ENCODE measurements around the gene ASCC1. TPM values are rescaled to one million over a fixed set of nuclear protein-coding genes. Genes with fewer than 3 reads are reported as not detected.

ASCC1 gene
- total RNA-seq, 3 donors from 2014 or later (not counting 1 experiment from before 2014, with no cell fraction given), result 26.0 to 35.2 (median 29.3) TPM

GRCh38 chr10:72088889-72089575, 127.0 kb downstream of the ASCC1 start:
- Mint-ChIP-seq H3K36me3 (no peaks in the 10 kb centered on the region), H3K27me3 (ENCODE audit: low read depth in 2 of 2) (peaks cover 0 to 3% of the 10 kb centered on the region in 2 donors), H3K4me3 (peak overlapping the region; percentile 99), H3K27ac (peak overlapping the region; percentile 94 to 96), H3K9me3 (no peaks in the 10 kb centered on the region), H3K4me1 (peaks cover 47 to 52% of the 10 kb centered on the region in 2 donors)
- intact Hi-C loops (cut with micrococcal nuclease), result loop anchor here (5.0 kb wide), 2 partner anchors 42 to 128 kb away; partner anchors contain the start of genes ANAPC16 and ASCC1
- Histone ChIP-seq H3K9me3 (ENCODE audit: control insufficient read depth, insufficient read depth, low read length) (no peaks in the 10 kb centered on the region), H3K4me1 (ENCODE audit: control insufficient read depth, insufficient read depth, low read length) (peaks cover 46% of the 10 kb centered on the region), H3K27me3 (ENCODE audit: control insufficient read depth, insufficient read depth, low read length) (no peaks in the 10 kb centered on the region), H3K4me3 (ENCODE audit: low read length) (peak overlapping the region; percentile 80), H3K36me3 (ENCODE audit: control insufficient read depth, insufficient read depth, low read length) (no peaks in the 10 kb centered on the region), H3K27ac (ENCODE audit: low read length) (peak overlapping the region; percentile 89)
- 21% methylated on average over 13 of the region's 14 CpGs for WGBS (ENCODE audit: insufficient coverage)
- no peak for TF ChIP-seq CTCF (IDR thresholded peaks at IDR 0.05)
- peak in 1 of 2 donors; percentile 78 for DNase-seq
- peak; percentile 33 to 43 (median 41) for ATAC-seq

DNA sequence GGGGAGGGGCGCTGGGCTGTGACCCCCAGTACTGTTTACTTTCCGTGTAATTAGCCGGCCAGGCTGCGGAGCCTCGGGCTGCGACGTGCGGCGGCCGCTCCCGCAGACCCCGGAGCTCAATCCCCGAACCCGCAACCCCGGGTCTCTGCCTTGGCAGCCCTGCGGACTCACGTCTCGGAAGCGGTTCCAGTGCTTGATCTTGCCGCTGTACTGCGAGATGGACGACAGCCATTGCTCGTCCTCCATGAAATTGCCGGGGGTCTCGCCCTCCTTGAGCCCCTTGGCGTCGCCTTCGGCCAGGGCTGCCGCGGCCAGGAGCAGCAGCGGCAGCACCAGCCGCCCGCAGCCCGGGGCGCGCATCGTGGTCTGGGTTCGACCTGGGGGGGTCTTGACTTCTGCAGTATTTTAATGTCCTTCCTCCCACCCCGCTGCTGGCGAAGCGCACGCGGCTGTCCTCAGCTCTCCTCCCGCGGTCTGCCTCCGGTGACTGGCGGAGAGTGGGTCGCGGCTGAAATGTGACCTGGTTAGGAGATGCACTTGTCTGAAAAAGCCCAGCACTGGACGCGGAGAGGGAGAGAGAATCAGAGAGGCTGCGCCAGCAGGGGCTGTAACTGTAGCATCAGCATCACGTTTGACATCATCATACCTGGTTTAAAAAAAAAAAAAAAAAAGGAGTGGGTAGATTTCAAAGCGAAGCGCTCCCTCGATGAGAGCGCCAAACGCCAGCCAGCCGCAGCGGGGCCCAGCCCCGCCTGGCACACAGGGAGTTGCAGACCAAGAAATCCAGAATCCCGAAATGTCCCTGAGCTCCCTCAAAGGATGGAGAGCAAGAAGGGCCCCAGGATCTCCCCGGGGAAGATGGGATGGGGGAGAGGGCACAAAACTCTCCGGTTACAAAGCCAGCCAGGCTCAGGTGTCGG, 127.8 kb downstream of the ASCC1 start, which contains the start of gene SPOCK2:
TSS of gene SPOCK2 (minus strand) at position 583 of the 920 bp plus-strand sequence. CDS start at position 360, 223 bp downstream.
- Mint-ChIP-seq H3K4me1 (peaks cover 55 to 60% of the 10 kb centered on the region in 2 donors), H3K27ac (peak within 1 kb of the TSS; percentile 94 to 96), H3K36me3 (no peaks in the 10 kb centered on the region), H3K4me3 (peak within 1 kb of the TSS; percentile 99), H3K9me3 (no peaks in the 10 kb centered on the region), H3K27me3 (ENCODE audit: low read depth in 2 of 2) (peaks cover 0 to 3% of the 10 kb centered on the region in 2 donors)
- Histone ChIP-seq H3K27me3 (ENCODE audit: control insufficient read depth, insufficient read depth, low read length) (no peaks in the 10 kb centered on the region), H3K4me1 (ENCODE audit: control insufficient read depth, insufficient read depth, low read length) (peaks cover 54% of the 10 kb centered on the region), H3K9me3 (ENCODE audit: control insufficient read depth, insufficient read depth, low read length) (no peaks in the 10 kb centered on the region), H3K4me3 (ENCODE audit: low read length) (peak within 1 kb of the TSS; percentile 80), H3K36me3 (ENCODE audit: control insufficient read depth, insufficient read depth, low read length) (no peaks in the 10 kb centered on the region), H3K27ac (ENCODE audit: low read length) (peak within 1 kb of the TSS; percentile 89)
- no peak for TF ChIP-seq CTCF (IDR thresholded peaks at IDR 0.05)
- under 1% methylated on average over 65 of the region's 65 CpGs for WGBS (ENCODE audit: insufficient coverage)
- ATAC-seq (peak; percentile 63 to 75 (median 71)), DNase-seq (peak; percentile 64 to 92)
- intact Hi-C loops (cut with micrococcal nuclease), result loop anchor here (5.0 kb wide), 2 partner anchors 41 to 129 kb away; partner anchors contain the start of genes ANAPC16 and ASCC1

DNA sequence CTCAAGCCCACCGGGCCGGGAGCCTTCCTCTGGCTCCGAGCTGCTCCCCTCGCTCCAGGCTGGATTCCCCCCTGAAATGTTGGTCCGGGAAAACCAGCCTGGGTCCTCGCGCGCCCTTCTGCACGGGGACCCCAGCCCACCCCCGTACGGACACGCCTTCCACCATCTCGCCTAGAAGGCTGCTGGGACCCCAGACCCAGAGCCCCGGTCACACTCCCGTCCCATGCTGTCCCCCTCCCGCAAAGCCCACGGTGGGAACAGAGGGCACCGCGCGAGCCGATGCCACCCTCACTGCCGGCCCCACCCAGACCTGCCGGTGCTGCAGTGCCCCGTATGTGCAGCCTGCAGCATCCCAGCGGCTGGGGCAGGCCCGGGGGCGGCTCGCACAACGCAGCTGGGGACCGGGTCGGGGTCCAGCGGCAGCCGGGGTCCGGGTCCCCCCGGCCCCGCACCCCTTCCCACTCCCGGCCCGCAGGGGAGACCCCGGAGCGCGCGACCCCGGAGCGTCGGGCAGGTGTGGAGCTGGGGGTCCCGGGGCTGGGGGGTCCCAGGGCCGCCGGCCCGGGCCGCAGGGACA, 128.6 kb downstream of the ASCC1 start:
- DNase-seq (peak in 1 of 2 donors; percentile 64), ATAC-seq (peak; percentile 35 to 47 (median 37))
- H3K27ac ChIP-seq (ENCODE audit: low read length), result peak overlapping the region; percentile 89
- intact Hi-C loops (cut with micrococcal nuclease), result loop anchor here (5.0 kb wide), 2 partner anchors 40 to 130 kb away; partner anchors contain the start of genes ANAPC16 and ASCC1
- peaks cover 59 to 65% of the 10 kb centered on the region in 2 donors for H3K4me1 Mint-ChIP-seq
- peak overlapping the region; percentile 99 for H3K4me3 Mint-ChIP-seq
- peaks cover 0 to 3% of the 10 kb centered on the region in 2 donors for H3K27me3 Mint-ChIP-seq (ENCODE audit: low read depth in 2 of 2)
- WGBS (ENCODE audit: insufficient coverage), result under 1% methylated on average over 50 of the region's 50 CpGs
- H3K36me3 Mint-ChIP-seq, result no peaks in the 10 kb centered on the region
- TF ChIP-seq CTCF (IDR thresholded peaks at IDR 0.05), result no peak
- no peaks in the 10 kb centered on the region for H3K36me3 ChIP-seq (ENCODE audit: control insufficient read depth, insufficient read depth, low read length)
- peaks cover 62% of the 10 kb centered on the region for H3K4me1 ChIP-seq (ENCODE audit: control insufficient read depth, insufficient read depth, low read length)
- H3K4me3 ChIP-seq (ENCODE audit: low read length), result peak overlapping the region; percentile 80
- H3K9me3 Mint-ChIP-seq, result no peaks in the 10 kb centered on the region
- H3K27ac Mint-ChIP-seq, result peak overlapping the region; percentile 94 to 96
- H3K9me3 ChIP-seq (ENCODE audit: control insufficient read depth, insufficient read depth, low read length), result no peaks in the 10 kb centered on the region
- no peaks in the 10 kb centered on the region for H3K27me3 ChIP-seq (ENCODE audit: control insufficient read depth, insufficient read depth, low read length)

Measured in natural killer cell (primary cell).